SK-N-SH (cell line): ENCODE measurements around the gene CALM1.

ENCODE experiments used
- CTCF ChIP-seq: fragments of 200-600 bp; sonication (generic); IDR thresholded peaks from 2 replicates; pipeline ENCODE4 v1.6.1; 2017; ENCODE audit warnings: antibody characterized with exemption, mild to moderate bottlenecking, moderate library complexity
- EP300 ChIP-seq, 2 experiments: IDR thresholded peaks; 2 replicates each; pipeline versions ENCODE4 v1.4.0 to v1.6.1; 2012; ENCODE audit warnings: borderline replicate concordance in 1 of 2, low read depth in 1 of 2, low read length in 1 of 2
- EZH2phosphoT487 ChIP-seq: fragments of 200-600 bp; sonication (generic); IDR thresholded peaks from 2 replicates; pipeline ENCODE4 v1.6.1; 2017; ENCODE audit warnings: low read depth, mixed run types, mild to moderate bottlenecking, antibody characterized with exemption, moderate library complexity, borderline replicate concordance
- MAX ChIP-seq: IDR thresholded peaks from 2 replicates; pipeline ENCODE4 v1.4.0; 2012; ENCODE audit warnings: low read depth
- MXI1 ChIP-seq: IDR thresholded peaks from 2 replicates; pipeline ENCODE4 v1.6.1; 2012; ENCODE audit warnings: mild to moderate bottlenecking, low read depth, low read length, improper control_type of control experiment
- NFIC ChIP-seq: IDR thresholded peaks from 2 replicates; pipeline ENCODE4 v1.4.0; 2012; ENCODE audit warnings: borderline replicate concordance
- NRF1 ChIP-seq: IDR thresholded peaks from 2 replicates; pipeline ENCODE4 v1.6.1; 2012; ENCODE audit warnings: low read depth, mild to moderate bottlenecking, low read length
- POLR2AphosphoS5 ChIP-seq: IDR thresholded peaks from 2 replicates; pipeline ENCODE4 v1.6.1; 2012; ENCODE audit warnings: low read depth, low read length
- REST ChIP-seq: IDR thresholded peaks from 2 replicates; pipeline ENCODE4 v1.6.1; 2012; ENCODE audit warnings: mild to moderate bottlenecking, low read depth, low read length, moderate library complexity
- SIN3A ChIP-seq: IDR thresholded peaks from 2 replicates; pipeline ENCODE4 v1.6.1; 2012; ENCODE audit warnings: low read depth, mild to moderate bottlenecking, low read length, moderate library complexity, borderline replicate concordance
- TAF1 ChIP-seq: IDR thresholded peaks from 2 replicates; pipeline ENCODE4 v1.6.1; 2012; ENCODE audit warnings: low read depth, mild to moderate bottlenecking, low read length, moderate library complexity, borderline replicate concordance

- TF ChIP-seq REST, result no peak
- TF ChIP-seq CTCF, result no peak
- TF ChIP-seq SIN3A, result no peak
- no peak for TF ChIP-seq POLR2AphosphoS5
- no peak for TF ChIP-seq MXI1
- TF ChIP-seq NFIC, result no peak
- no peak for TF ChIP-seq TAF1
- no peak for TF ChIP-seq MAX
- no peak for TF ChIP-seq EZH2phosphoT487
- no peak for TF ChIP-seq EP300 (IDR thresholded peaks at IDR 0.05; ENCODE audit: borderline replicate concordance in 1 of 2, low read depth in 1 of 2, low read length in 1 of 2)
- no peak for TF ChIP-seq NRF1
These were observed 42.1 kb upstream of the CALM1 start for GRCh38 chr14:90354551-90355298.
